Calu3 (cell line): ENCODE measurements around the gene USP16. TPM values are rescaled to one million over a fixed set of nuclear protein-coding genes. Genes with fewer than 3 reads are reported as not detected.

Experiments used
- BruUV-seq: library from RNA; stranded (reverse); fragments of 400-500 nt; replicated peaks from 2 replicates; lab custom pipeline; 2021; lab: Mats Ljungman, UMichigan
- CTCF ChIA-PET: fragments of 300-600 bp; sonication (Branson Sonifier 250); formaldehyde crosslinking; loops from one replicate; lab custom pipeline; 2022; ENCODE audit warnings: antibody characterized with exemption; lab: Charles Lee
- DNase-seq: peaks from one replicate; pipeline ENCODE4 v3.0.0; 2022
- H3K27ac Mint-ChIP-seq: one replicate; pipeline ENCODE4 v1.8.0; 2022; ENCODE audit warnings: mixed read lengths; ENCODE audit not compliant: unreplicated experiment
- H3K27me3 Mint-ChIP-seq: one replicate; pipeline ENCODE4 v1.8.0; 2022; ENCODE audit warnings: mixed read lengths; ENCODE audit not compliant: unreplicated experiment
- H3K36me3 Mint-ChIP-seq: one replicate; pipeline ENCODE4 v1.8.0; 2022; ENCODE audit warnings: mild to moderate bottlenecking, moderate library complexity, mixed read lengths; ENCODE audit not compliant: insufficient read depth, unreplicated experiment
- H3K4me1 Mint-ChIP-seq: one replicate; pipeline ENCODE4 v1.8.0; 2022; ENCODE audit warnings: mild to moderate bottlenecking, low read depth, mixed read lengths; ENCODE audit not compliant: unreplicated experiment
- H3K4me3 Mint-ChIP-seq: one replicate; pipeline ENCODE4 v1.8.0; 2022; ENCODE audit warnings: mild to moderate bottlenecking, low read depth, moderate library complexity, mixed read lengths; ENCODE audit not compliant: unreplicated experiment
- H3K9me3 Mint-ChIP-seq: one replicate; pipeline ENCODE4 v1.8.0; 2022; ENCODE audit warnings: low read depth, mixed read lengths; ENCODE audit not compliant: unreplicated experiment
- intact Hi-C: fragments of 100-400 bp; cut with micrococcal nuclease; formaldehyde crosslinking; loops from one replicate; pipeline ENCODE4 v1.10.0; 2022; ENCODE audit not compliant: unreplicated experiment
- total RNA-seq: library from RNA; stranded (reverse); gene quantifications from 2 replicates; pipeline ENCODE4 v1.2.3, GENCODE V29; 2022
- TF ChIP-seq, protein P1 (sequence below): fragments of 200-600 bp; IDR thresholded peaks from one replicate; pipeline ENCODE4 v1.8.0; 2022; ENCODE audit warnings: antibody characterized with exemption; ENCODE audit not compliant: unreplicated experiment

USP16 gene
- total RNA-seq, 1 experiment from 2014 or later, result 21.7 TPM

DNA sequence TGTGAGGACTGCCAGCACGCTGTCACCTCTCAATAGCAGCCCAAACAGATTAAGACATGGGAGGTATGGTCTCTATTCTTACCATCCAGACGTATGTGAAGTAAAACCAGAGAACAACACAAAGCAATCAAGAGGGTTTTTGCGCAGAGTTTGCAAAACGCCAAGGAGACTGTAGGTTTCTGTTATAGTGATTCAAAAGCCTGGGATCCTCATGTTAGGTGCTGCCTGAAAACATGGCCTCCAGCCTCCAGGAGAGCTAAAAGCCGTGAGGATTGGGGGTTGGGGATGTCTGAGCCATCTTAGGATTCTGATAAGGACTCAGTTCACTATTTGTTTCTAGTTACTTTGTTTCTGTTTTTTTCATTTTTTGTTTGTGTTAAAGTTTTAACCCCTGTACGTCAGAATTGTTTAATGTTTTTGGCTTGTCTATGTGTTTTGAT, 53.2 kb downstream of the USP16 start:
- Mint-ChIP-seq H3K9me3 (no peaks in the 10 kb centered on the region), H3K27me3 (no peaks in the 10 kb centered on the region), H3K27ac (peak overlapping the region; percentile 39), H3K4me1 (peaks cover 8% of the 10 kb centered on the region), H3K4me3 (peak overlapping the region; percentile 66), H3K36me3 (peaks cover 20% of the 10 kb centered on the region)
- no TSS peak for BruUV-seq
- CTCF ChIA-PET, result no interaction called here
- intact Hi-C loops, result no loop called here
- DNase-seq, result no peak
- TF ChIP-seq, protein P1, sequence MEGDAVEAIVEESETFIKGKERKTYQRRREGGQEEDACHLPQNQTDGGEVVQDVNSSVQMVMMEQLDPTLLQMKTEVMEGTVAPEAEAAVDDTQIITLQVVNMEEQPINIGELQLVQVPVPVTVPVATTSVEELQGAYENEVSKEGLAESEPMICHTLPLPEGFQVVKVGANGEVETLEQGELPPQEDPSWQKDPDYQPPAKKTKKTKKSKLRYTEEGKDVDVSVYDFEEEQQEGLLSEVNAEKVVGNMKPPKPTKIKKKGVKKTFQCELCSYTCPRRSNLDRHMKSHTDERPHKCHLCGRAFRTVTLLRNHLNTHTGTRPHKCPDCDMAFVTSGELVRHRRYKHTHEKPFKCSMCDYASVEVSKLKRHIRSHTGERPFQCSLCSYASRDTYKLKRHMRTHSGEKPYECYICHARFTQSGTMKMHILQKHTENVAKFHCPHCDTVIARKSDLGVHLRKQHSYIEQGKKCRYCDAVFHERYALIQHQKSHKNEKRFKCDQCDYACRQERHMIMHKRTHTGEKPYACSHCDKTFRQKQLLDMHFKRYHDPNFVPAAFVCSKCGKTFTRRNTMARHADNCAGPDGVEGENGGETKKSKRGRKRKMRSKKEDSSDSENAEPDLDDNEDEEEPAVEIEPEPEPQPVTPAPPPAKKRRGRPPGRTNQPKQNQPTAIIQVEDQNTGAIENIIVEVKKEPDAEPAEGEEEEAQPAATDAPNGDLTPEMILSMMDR, result no peak

DNA sequence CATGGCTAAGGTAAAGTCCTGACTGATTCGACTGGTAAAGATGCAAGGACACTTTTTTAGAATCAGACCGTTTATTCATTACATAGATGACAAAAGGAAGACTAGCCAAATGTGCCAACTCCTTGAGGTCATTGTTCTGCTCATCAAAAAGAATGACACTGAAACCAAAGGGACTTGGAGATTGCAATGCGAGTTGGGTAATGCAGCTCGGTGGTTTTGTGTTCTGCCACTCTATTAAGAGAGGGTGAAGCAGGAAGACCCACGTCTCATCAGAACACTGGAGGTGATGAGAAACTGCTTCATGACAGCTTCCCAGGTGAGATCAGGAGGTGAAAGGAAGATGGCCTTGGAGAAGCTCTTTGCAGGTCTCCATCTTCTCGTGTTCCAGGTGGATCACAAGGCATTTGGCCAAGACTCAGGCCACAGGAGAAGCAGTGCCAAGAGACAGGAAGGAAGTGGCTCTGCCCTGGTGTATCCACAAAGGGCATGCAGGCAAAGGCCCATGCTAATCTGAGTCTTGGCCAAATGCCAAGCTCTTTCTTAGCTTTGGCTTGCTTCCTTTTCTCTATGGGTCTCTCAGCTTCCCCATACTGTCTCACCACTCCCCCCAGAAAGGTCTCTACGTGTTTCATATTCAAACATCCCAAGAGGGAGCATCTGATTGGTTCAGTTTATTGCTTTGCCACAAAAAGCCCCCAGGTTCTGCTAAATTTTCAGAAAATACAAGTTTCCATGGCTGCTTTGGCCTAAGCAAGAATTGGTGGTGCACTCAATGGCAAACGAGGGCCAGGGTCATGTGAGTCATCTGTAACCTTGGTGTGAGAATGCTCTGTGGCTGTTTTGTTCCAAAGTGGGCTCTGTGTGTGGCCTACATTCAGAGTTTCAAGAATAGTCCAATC, 54.6 kb downstream of the USP16 start:
- TF ChIP-seq, protein P1, result no peak
- intact Hi-C loops, result no loop called here

DNA sequence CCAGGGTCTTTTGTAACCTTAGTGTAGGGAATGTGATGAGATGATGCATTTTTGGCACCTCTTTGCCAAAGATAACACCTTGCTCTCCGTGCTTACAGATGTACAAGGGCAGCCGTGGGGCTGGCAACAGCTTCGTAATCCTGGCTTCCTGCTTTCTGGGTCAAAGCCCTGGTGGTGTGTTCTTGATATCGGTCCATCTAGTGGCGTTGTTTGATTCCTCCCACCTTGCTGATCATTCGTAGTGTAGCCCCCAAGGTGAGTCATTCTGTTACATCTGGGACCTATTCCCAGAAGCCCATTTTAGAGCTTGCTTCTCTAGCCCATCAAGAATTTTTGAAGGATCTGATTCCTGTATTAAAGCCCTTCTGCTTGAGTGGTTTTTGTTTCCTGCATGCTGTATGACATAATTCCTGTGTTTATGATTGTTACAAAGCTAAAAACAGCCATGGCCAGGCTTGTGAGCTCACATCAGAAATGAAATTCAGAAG, 56.0 kb downstream of the USP16 start:
- Mint-ChIP-seq H3K9me3 (no peaks in the 10 kb centered on the region), H3K27me3 (no peaks in the 10 kb centered on the region), H3K27ac (no peak overlapping the region), H3K36me3 (peaks cover 5% of the 10 kb centered on the region), H3K4me3 (no peak overlapping the region), H3K4me1 (peaks cover 8% of the 10 kb centered on the region)
- intact Hi-C loops, result no loop called here
- no peak for DNase-seq
- BruUV-seq, result no TSS peak
- CTCF ChIA-PET, result interaction anchor here (0.6 kb wide), 1 partner anchor 8 kb away, joined by 5 read pairs; no protein-coding TSS in a partner anchor
- TF ChIP-seq, protein P1, result no peak

More for the DNA sequence above, 54.6 kb downstream of the USP16 start:
- Mint-ChIP-seq H3K27ac (no peak overlapping the region), H3K9me3 (no peaks in the 10 kb centered on the region), H3K4me3 (no peak overlapping the region), H3K27me3 (no peaks in the 10 kb centered on the region), H3K4me1 (peaks cover 8% of the 10 kb centered on the region), H3K36me3 (peaks cover 5% of the 10 kb centered on the region)
- CTCF ChIA-PET, result no interaction called here
- no TSS peak for BruUV-seq
- no peak for DNase-seq

DNA sequence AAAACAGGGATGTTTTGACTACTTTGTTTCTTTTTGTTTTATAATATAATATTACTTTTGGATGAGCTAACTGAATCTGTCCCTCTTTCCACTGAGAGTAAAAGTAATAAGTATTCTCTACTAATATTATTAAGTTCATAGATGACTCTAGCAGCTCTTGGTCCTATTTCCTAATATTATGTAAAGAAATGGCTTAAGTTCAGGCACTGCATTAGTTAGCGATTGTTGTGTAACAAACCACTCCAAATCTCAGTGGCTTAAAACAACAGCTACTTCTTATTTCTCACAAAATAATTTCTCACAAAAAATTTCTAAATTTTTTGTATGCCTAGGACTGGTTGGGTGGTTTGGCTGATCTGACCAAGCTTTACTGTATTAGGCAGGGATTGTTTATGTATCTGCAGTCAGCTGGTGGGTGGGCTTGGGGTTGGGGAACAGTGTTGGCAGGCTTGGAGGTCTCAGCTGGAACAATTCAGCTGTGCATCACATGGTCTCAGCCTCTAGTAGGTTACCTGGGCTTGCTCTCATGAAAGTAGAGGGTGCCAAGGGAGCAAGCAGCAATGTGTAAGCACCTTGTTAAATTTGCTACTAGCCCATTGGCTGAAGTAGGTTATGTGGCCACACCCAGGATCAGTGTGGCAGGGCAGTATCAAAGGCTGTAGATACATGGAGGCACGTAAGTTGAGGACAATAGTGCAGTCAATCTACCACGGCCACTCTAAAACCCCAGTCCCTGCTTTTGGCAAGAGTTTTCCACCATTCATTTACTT, 57.8 kb downstream of the USP16 start:
- CTCF ChIA-PET, result no interaction called here
- DNase-seq, result no peak
- no peaks in the 10 kb centered on the region for H3K9me3 Mint-ChIP-seq
- H3K27me3 Mint-ChIP-seq, result no peaks in the 10 kb centered on the region
- intact Hi-C loops, result no loop called here
- no peak overlapping the region for H3K27ac Mint-ChIP-seq
- peaks cover 8% of the 10 kb centered on the region for H3K4me1 Mint-ChIP-seq
- H3K4me3 Mint-ChIP-seq, result no peak overlapping the region
- TF ChIP-seq, protein P1, result no peak
- no TSS peak for BruUV-seq
- H3K36me3 Mint-ChIP-seq, result peaks cover 5% of the 10 kb centered on the region
